HEK293T (cell line): ENCODE measurements around the gene UQCR10.

ENCODE experiments used
- CTCF ChIA-PET: fragments of 350-600 bp; formaldehyde crosslinking; extraction: SDS; loops from one replicate; lab custom pipeline; 2021; ENCODE audit warnings: antibody characterized with exemption, inconsistent platforms; lab: Yijun Ruan, JAX
- POLR2A ChIA-PET: fragments of 350-600 bp; formaldehyde crosslinking; extraction: SDS; loops from one replicate; lab custom pipeline; 2020; ENCODE audit warnings: antibody characterized with exemption, inconsistent platforms; lab: Yijun Ruan, JAX
- DNase-seq: peaks from one replicate; pipeline ENCODE4 v3.0.0; 2012; ENCODE audit warnings: mixed read lengths; ENCODE audit errors: extremely low spot score
- ARNT ChIP-seq: fragments of 450-650 bp; IDR thresholded peaks from 2 replicates; pipeline ENCODE4 v1.6.1; 2017; ENCODE audit warnings: mild to moderate bottlenecking
- BHLHE40 ChIP-seq: fragments of 450-650 bp; IDR thresholded peaks from 2 replicates; pipeline ENCODE4 v1.6.1; 2016; ENCODE audit warnings: mild to moderate bottlenecking, moderate library complexity, borderline replicate concordance
- CTBP1 ChIP-seq: fragments of 450-650 bp; IDR thresholded peaks from 2 replicates; pipeline ENCODE4 v1.6.1; 2016; ENCODE audit warnings: borderline replicate concordance
- ELF4 ChIP-seq: fragments of 450-650 bp; IDR thresholded peaks from 2 replicates; pipeline ENCODE4 v1.6.1; 2017; ENCODE audit warnings: antibody characterized with exemption
- FOXA1 ChIP-seq: fragments of 450-650 bp; IDR thresholded peaks from 2 replicates; pipeline ENCODE4 v1.6.1; 2016; ENCODE audit warnings: mild to moderate bottlenecking
- FOXK2 ChIP-seq: fragments of 450-650 bp; IDR thresholded peaks from 2 replicates; pipeline ENCODE4 v1.6.1; 2016; ENCODE audit warnings: mild to moderate bottlenecking
- FOXM1 ChIP-seq: fragments of 450-650 bp; IDR thresholded peaks from 2 replicates; pipeline ENCODE4 v1.6.1; 2017; ENCODE audit warnings: mild to moderate bottlenecking, borderline replicate concordance
- HDGF ChIP-seq: fragments of 450-650 bp; IDR thresholded peaks from 2 replicates; pipeline ENCODE4 v1.6.1; 2017; ENCODE audit warnings: antibody characterized with exemption, borderline replicate concordance
- L3MBTL2 ChIP-seq: fragments of 450-650 bp; conservative IDR thresholded peaks from 2 replicates; pipeline ENCODE4 v1.6.1; 2016; ENCODE audit warnings: mild to moderate bottlenecking
- LEF1 ChIP-seq: fragments of 450-650 bp; IDR thresholded peaks from 2 replicates; pipeline ENCODE4 v1.6.1; 2017; ENCODE audit warnings: mild to moderate bottlenecking, borderline replicate concordance
- NFRKB ChIP-seq: fragments of 450-650 bp; IDR thresholded peaks from 2 replicates; pipeline ENCODE4 v1.6.1; 2016; ENCODE audit warnings: mild to moderate bottlenecking, moderate library complexity
- PKNOX1 ChIP-seq: fragments of 450-650 bp; IDR thresholded peaks from 2 replicates; pipeline ENCODE4 v1.6.1; 2016
- SP1 ChIP-seq: fragments of 450-650 bp; IDR thresholded peaks from 2 replicates; pipeline ENCODE4 v1.6.1; 2017
- SUZ12 ChIP-seq: fragments of 450-650 bp; IDR thresholded peaks from 2 replicates; pipeline ENCODE4 v1.6.1; 2016; ENCODE audit warnings: mild to moderate bottlenecking
- TARDBP ChIP-seq: fragments of 450-650 bp; IDR thresholded peaks from 2 replicates; pipeline ENCODE4 v1.6.1; 2016
- ZNF384 ChIP-seq: fragments of 450-650 bp; IDR thresholded peaks from 2 replicates; pipeline ENCODE4 v1.6.1; 2016

UQCR10 gene

DNA sequence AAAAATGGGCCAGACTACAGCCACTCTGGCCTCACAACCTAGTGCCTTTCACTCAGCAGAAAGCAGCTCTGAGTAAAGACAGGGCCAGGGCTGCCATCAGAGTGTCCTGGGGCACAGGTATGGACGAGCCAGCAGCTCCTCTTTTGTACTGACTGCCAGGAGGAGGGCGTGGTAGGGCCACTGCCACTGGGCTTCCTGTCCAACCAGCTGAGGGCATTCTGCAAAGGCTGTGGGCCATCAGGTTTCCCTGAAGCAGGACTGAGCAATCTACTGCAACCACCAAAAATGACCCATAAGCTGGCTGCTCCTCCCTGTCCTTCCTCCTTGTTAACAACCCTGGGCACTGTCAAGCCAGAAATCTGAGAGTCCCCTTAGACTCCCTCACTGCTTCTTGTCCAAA is 37.8 kb downstream of the UQCR10 start:
- ChIA-PET CTCF (interaction anchor here (0.5 kb wide), 1 partner anchor 174 kb away, joined by 3 read pairs; no protein-coding TSS in a partner anchor), POLR2A (no interaction called here)
- DNase-seq = no peak

DNA sequence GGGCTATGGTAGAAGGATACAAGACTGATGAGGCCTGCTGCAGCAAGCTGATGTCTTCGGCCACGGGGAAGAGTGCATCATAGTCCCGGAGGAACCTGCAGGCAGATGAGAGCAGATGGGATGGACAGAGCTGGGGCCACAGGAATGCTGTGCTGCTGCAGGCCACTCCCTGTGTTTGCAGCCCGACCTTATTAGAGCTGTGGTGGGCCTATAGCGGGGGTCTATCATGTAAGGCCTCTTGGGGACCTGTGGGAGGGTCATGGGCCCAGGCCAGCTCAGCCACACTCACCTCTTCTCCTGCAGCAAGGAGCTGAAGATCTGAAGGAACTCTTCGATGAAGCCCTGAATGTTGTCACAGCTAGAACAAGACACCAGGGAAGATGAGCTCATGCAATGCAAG is 39.0 kb downstream of the UQCR10 start:
- DNase-seq = no peak
- POLR2A ChIA-PET = no interaction called here
- TF ChIP-seq LEF1 (no peak), FOXK2 (no peak), FOXM1 (no peak), TARDBP (no peak), ARNT (no peak), ZNF384 (no peak), SP1 (no peak), BHLHE40 (no peak), CTBP1 (no peak), HDGF (no peak), FOXA1 (no peak), L3MBTL2 (no peak), PKNOX1 (no peak), SUZ12 (no peak), ELF4 (no peak), NFRKB (no peak)
- CTCF ChIA-PET = interaction anchor here (0.9 kb wide), 1 partner anchor 199 kb away, joined by 3 read pairs; no protein-coding TSS in a partner anchor

More for the DNA sequence above, 37.8 kb downstream of the UQCR10 start:
- TF ChIP-seq SP1 (no peak), PKNOX1 (no peak), ZNF384 (no peak), ARNT (no peak), NFRKB (no peak)

GRCh38 chr22:29810216-29810615 is 43.0 kb downstream of the UQCR10 start:
- DNase-seq = no peak
- ChIA-PET CTCF (no interaction called here), POLR2A (interaction anchor here (1.1 kb wide), 1 partner anchor 28 kb away, joined by 3 read pairs; the partner anchor contains the start of gene ASCC2)
- TF ChIP-seq FOXA1 = no peak
- no peak for TF ChIP-seq FOXK2
- TF ChIP-seq SP1 = no peak
- TF ChIP-seq ZNF384 = no peak
- TF ChIP-seq L3MBTL2 = no peak

GRCh38 chr22:29811377-29811776 is 44.2 kb downstream of the UQCR10 start:
- TF ChIP-seq BHLHE40 (no peak), TARDBP (no peak), ELF4 (no peak), HDGF (no peak), CTBP1 (no peak), LEF1 (no peak), NFRKB (no peak), ZNF384 (no peak), PKNOX1 (no peak), FOXA1 (no peak), SP1 (no peak), SUZ12 (no peak), FOXK2 (no peak), ARNT (no peak), FOXM1 (no peak), L3MBTL2 (no peak)
- ChIA-PET CTCF (interaction anchor here (0.5 to 1.1 kb wide), 3 partner anchors 16 to 193 kb away, joined by 3 to 4 read pairs (median 4); no protein-coding TSS in a partner anchor), POLR2A (no interaction called here)
- DNase-seq = no peak

DNA sequence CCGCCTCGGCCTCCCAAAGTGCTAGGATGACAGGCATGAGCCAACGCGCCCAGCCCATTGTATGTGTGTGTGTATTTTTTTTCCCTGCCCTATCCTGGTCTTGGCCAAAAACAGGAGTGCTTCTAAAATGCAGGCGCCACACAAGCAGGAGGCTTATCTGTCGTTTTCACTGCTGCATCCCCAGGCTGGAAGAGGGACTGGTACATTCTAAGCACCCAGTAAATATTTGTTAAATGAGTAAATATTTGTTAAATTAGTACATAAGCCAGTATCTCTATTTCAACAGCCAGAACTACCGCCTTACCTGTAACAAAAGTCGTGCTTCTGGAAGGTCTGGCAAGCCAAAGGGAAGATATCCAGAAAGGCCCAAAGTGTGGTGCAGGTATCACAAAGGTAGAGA is 46.0 kb downstream of the UQCR10 start:
- no peak for DNase-seq
- TF ChIP-seq ZNF384 = no peak
- no peak for TF ChIP-seq TARDBP
- TF ChIP-seq NFRKB = no peak
- TF ChIP-seq LEF1 = no peak
- ChIA-PET POLR2A (no interaction called here), CTCF (no interaction called here)

DNA sequence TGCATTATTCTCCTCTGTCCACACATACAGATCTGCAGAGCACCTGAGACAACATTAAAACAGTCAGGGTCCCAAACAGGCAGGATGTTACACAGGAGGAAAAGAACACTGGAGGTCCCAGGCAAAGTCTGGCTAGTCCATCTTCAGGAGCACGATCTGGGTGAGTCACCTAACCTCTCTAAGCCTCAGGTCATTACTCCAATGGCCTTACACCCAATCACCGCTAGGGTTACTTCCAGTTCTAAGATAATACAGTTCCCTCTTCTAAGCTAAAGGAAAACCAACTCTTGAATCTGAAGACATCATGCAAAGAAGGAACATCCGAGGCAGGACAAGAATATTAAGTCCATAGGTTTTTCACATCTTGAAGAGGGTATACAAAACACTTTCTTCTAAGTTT is 46.4 kb downstream of the UQCR10 start:
- POLR2A ChIA-PET = no interaction called here
- TF ChIP-seq ELF4 = no peak
- TF ChIP-seq SP1 = no peak
- TF ChIP-seq NFRKB = no peak
- no peak for TF ChIP-seq LEF1
- no peak for TF ChIP-seq TARDBP
- TF ChIP-seq ZNF384 = no peak
- TF ChIP-seq FOXA1 = no peak
- no peak for TF ChIP-seq L3MBTL2
- TF ChIP-seq CTBP1 = no peak
- no peak for TF ChIP-seq BHLHE40
- TF ChIP-seq FOXM1 = no peak
- TF ChIP-seq SUZ12 = no peak
- no peak for TF ChIP-seq FOXK2
- no peak for TF ChIP-seq HDGF
- TF ChIP-seq PKNOX1 = no peak
- CTCF ChIA-PET = interaction anchor here (1.3 kb wide), 1 partner anchor 16 kb away, joined by 4 read pairs; no protein-coding TSS in a partner anchor
- DNase-seq = peak; percentile 37
